ENCODE results near the gene REL. TPM values are rescaled to one million over a fixed set of nuclear protein-coding genes. Genes with fewer than 3 reads are reported as not detected.

REL gene
- total and polyA plus RNA-seq, 9 of the 15 experiments (the other 6 are each of a cell fraction or from before 2014, with no cell fraction given) = 0.63 to 8.6 (median 6.3) TPM

DNA sequence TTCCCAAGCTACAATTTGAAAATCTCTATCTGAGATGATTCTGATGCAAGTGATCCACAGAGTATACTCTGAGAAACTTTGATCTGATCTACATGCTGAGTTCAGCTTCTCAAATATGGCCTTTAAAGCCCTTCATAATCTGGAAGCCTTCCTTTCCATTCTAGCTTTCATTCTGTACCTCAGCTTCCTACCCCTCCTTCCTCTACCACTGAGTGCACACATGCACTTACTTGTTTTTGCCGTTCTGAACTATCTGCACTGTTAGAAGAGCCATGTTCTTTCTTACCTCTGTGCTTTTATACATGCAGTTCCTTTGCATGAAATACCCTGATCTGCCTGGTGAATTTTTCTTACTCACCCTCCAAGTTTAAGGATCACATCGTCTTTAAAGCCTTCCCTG, 25.0 kb downstream of the REL start:
- no peak overlapping the region for H3K27ac ChIP-seq (ENCODE audit: extremely low read depth, low read depth, low read length)
- intact Hi-C loops (cut with micrococcal nuclease) = no loop called here
- H3K4me2 ChIP-seq (ENCODE audit: insufficient read depth, low read length) = no peak overlapping the region
- H3K9me3 ChIP-seq (replicated peaks; ENCODE audit: control insufficient read depth, insufficient read depth, low read depth, low read length) = no peaks in the 10 kb centered on the region
- H3K27me3 ChIP-seq (ENCODE audit: control insufficient read depth in 2 of 2, insufficient read depth in 2 of 2, low read length in 2 of 2) = no peaks in the 10 kb centered on the region
- H3K79me2 ChIP-seq (ENCODE audit: control insufficient read depth, insufficient read depth, low read length) = no peaks in the 10 kb centered on the region
- DNase-seq (ENCODE audit: extremely low read depth in 1 of 4, low spot score in 3 of 4) (no peak), ATAC-seq (no peak; the same call in 2 of the 3 replicates), FAIRE-seq (no peak)
- H3K36me3 ChIP-seq (ENCODE audit: control insufficient read depth, insufficient read depth, low read length) = peaks cover 25% of the 10 kb centered on the region; the same call in 2 of the 3 replicates
- H3K4me1 ChIP-seq (replicated peaks in 1 of 2; ENCODE audit: control insufficient read depth in 2 of 2, insufficient read depth in 2 of 2, low read length in 2 of 2) = no peaks in the 10 kb centered on the region
- H3K9me1 ChIP-seq (ENCODE audit: control insufficient read depth, insufficient read depth, low read length) = no peaks in the 10 kb centered on the region
- no peak overlapping the region for H3K4me3 ChIP-seq
- H4K20me1 ChIP-seq (replicated peaks; ENCODE audit: control insufficient read depth, insufficient read depth, low read length) = no peaks in the 10 kb centered on the region
- POLR2A ChIA-PET = interaction anchor here (0.7 kb wide), 1 partner anchor 74 kb away, joined by 3 read pairs; no protein-coding TSS in a partner anchor
- CTCF ChIA-PET (ENCODE audit: low intra/inter-chr PET ratio) = no interaction called here
- in situ Hi-C loops (cut with MboI) = no loop called here
- H2AFZ ChIP-seq (ENCODE audit: low read depth, low read length) = no peak overlapping the region
- 92% methylated on average over 2 of the region's 2 CpGs for WGBS (ENCODE audit: insufficient coverage, low coverage, missing lambda C conversion rate)
- H3K9ac ChIP-seq (ENCODE audit: insufficient read depth in 1 of 2, low read depth in 2 of 2, low read length in 2 of 2) = no peak overlapping the region
- BruUV-seq (replicated peaks) = no TSS peak
- TF ChIP-seq, protein P1, sequence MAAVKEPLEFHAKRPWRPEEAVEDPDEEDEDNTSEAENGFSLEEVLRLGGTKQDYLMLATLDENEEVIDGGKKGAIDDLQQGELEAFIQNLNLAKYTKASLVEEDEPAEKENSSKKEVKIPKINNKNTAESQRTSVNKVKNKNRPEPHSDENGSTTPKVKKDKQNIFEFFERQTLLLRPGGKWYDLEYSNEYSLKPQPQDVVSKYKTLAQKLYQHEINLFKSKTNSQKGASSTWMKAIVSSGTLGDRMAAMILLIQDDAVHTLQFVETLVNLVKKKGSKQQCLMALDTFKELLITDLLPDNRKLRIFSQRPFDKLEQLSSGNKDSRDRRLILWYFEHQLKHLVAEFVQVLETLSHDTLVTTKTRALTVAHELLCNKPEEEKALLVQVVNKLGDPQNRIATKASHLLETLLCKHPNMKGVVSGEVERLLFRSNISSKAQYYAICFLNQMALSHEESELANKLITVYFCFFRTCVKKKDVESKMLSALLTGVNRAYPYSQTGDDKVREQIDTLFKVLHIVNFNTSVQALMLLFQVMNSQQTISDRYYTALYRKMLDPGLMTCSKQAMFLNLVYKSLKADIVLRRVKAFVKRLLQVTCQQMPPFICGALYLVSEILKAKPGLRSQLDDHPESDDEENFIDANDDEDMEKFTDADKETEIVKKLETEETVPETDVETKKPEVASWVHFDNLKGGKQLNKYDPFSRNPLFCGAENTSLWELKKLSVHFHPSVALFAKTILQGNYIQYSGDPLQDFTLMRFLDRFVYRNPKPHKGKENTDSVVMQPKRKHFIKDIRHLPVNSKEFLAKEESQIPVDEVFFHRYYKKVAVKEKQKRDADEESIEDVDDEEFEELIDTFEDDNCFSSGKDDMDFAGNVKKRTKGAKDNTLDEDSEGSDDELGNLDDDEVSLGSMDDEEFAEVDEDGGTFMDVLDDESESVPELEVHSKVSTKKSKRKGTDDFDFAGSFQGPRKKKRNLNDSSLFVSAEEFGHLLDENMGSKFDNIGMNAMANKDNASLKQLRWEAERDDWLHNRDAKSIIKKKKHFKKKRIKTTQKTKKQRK (IDR thresholded peaks at IDR 0.05; ENCODE audit: borderline replicate concordance, low read depth, low read length) = no peak
- TF ChIP-seq BRF1 (IDR thresholded peaks at IDR 0.05; ENCODE audit: borderline replicate concordance, extremely low read depth, insufficient read length) (no peak), PHTF2 (CRISPR knock-in tag; IDR thresholded peaks at IDR 0.05) (no peak), ZNF282 (CRISPR knock-in tag; IDR thresholded peaks at IDR 0.05) (no peak), RBBP5 (IDR thresholded peaks at IDR 0.05; ENCODE audit: borderline replicate concordance, insufficient read depth, low read length, poor library complexity, severe bottlenecking) (no peak), MAFG (tag; conservative IDR thresholded peaks at IDR 0.05) (no peak), PTTG1 (tag; IDR thresholded peaks at IDR 0.05; ENCODE audit: low read depth) (no peak), SP2 (IDR thresholded peaks at IDR 0.05; ENCODE audit: extremely low read depth, low read depth, low read length, poor library complexity, severe bottlenecking) (no peak)
- TF ChIP-seq, protein P2, sequence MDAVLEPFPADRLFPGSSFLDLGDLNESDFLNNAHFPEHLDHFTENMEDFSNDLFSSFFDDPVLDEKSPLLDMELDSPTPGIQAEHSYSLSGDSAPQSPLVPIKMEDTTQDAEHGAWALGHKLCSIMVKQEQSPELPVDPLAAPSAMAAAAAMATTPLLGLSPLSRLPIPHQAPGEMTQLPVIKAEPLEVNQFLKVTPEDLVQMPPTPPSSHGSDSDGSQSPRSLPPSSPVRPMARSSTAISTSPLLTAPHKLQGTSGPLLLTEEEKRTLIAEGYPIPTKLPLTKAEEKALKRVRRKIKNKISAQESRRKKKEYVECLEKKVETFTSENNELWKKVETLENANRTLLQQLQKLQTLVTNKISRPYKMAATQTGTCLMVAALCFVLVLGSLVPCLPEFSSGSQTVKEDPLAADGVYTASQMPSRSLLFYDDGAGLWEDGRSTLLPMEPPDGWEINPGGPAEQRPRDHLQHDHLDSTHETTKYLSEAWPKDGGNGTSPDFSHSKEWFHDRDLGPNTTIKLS (IDR thresholded peaks at IDR 0.05; ENCODE audit: borderline replicate concordance, low read depth) = no peak
- TF ChIP-seq, protein P3, sequence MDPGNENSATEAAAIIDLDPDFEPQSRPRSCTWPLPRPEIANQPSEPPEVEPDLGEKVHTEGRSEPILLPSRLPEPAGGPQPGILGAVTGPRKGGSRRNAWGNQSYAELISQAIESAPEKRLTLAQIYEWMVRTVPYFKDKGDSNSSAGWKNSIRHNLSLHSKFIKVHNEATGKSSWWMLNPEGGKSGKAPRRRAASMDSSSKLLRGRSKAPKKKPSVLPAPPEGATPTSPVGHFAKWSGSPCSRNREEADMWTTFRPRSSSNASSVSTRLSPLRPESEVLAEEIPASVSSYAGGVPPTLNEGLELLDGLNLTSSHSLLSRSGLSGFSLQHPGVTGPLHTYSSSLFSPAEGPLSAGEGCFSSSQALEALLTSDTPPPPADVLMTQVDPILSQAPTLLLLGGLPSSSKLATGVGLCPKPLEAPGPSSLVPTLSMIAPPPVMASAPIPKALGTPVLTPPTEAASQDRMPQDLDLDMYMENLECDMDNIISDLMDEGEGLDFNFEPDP (CRISPR knock-in tag; IDR thresholded peaks at IDR 0.05) = no peak
- TF ChIP-seq, protein P4, sequence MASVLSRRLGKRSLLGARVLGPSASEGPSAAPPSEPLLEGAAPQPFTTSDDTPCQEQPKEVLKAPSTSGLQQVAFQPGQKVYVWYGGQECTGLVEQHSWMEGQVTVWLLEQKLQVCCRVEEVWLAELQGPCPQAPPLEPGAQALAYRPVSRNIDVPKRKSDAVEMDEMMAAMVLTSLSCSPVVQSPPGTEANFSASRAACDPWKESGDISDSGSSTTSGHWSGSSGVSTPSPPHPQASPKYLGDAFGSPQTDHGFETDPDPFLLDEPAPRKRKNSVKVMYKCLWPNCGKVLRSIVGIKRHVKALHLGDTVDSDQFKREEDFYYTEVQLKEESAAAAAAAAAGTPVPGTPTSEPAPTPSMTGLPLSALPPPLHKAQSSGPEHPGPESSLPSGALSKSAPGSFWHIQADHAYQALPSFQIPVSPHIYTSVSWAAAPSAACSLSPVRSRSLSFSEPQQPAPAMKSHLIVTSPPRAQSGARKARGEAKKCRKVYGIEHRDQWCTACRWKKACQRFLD (CRISPR knock-in tag; IDR thresholded peaks at IDR 0.05) = no peak
- TF ChIP-seq, protein P5, sequence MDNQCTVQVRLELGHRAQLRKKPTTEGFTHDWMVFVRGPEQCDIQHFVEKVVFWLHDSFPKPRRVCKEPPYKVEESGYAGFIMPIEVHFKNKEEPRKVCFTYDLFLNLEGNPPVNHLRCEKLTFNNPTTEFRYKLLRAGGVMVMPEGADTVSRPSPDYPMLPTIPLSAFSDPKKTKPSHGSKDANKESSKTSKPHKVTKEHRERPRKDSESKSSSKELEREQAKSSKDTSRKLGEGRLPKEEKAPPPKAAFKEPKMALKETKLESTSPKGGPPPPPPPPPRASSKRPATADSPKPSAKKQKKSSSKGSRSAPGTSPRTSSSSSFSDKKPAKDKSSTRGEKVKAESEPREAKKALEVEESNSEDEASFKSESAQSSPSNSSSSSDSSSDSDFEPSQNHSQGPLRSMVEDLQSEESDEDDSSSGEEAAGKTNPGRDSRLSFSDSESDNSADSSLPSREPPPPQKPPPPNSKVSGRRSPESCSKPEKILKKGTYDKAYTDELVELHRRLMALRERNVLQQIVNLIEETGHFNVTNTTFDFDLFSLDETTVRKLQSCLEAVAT (IDR thresholded peaks at IDR 0.05) = no peak
